Keratinocyte (primary cell): Measurements from ENCODE around the gene KRTAP25-1. TPM values are rescaled to one million over a fixed set of nuclear protein-coding genes. Genes with fewer than 3 reads are reported as not detected.

Experiments used
- DNase-seq: peaks from one replicate; pipeline ENCODE4 v3.0.0-alpha.2; 2011; ENCODE audit warnings: low read depth, missing footprints, low spot score
- FAIRE-seq: peaks from 2 replicates; lab custom pipeline; 2011; peaks lifted over from hg19 to GRCh38; lab: Jason Lieb, UNC
- H2AFZ ChIP-seq: 2 replicates; pipeline ENCODE4 v1.6.0; 2012; ENCODE audit warnings: low read length, control low read depth, inconsistent platforms; ENCODE audit not compliant: control insufficient read depth
- H3K27ac ChIP-seq: 2 replicates; pipeline ENCODE4 v1.5.1; 2011; ENCODE audit warnings: low read length; ENCODE audit not compliant: control insufficient read depth, insufficient read depth
- H3K27me3 ChIP-seq: 3 replicates; pipeline ENCODE4 v1.6.0; 2011; ENCODE audit warnings: low read length; ENCODE audit not compliant: control insufficient read depth, insufficient read depth; ENCODE audit errors: extremely low read depth
- H3K36me3 ChIP-seq, 2 experiments: 2 replicates in 1 of 2; 3 replicates in 1 of 2; pipeline ENCODE4 v1.5.1; 2011; ENCODE audit warnings: low read length in 2 of 2, mild to moderate bottlenecking in 1 of 2; ENCODE audit not compliant: control insufficient read depth in 2 of 2, insufficient read depth in 2 of 2; ENCODE audit errors: extremely low read depth in 1 of 2
- H3K4me1 ChIP-seq: 3 replicates; pipeline ENCODE4 v1.5.1; 2011; ENCODE audit warnings: low read length; ENCODE audit not compliant: control insufficient read depth, insufficient read depth; ENCODE audit errors: extremely low read depth
- H3K4me2 ChIP-seq: 3 replicates; pipeline ENCODE4 v1.6.0; 2011; ENCODE audit warnings: low read depth, low read length; ENCODE audit not compliant: control insufficient read depth, insufficient read depth; ENCODE audit errors: extremely low read depth
- H3K4me3 ChIP-seq, 3 experiments: fragments of 200-600 bp in 1 of 3; sonication (generic) in 1 of 3; 2 replicates in 2 of 3; 3 replicates in 1 of 3; pipeline ENCODE4 v1.5.1; 2011 to 2016; ENCODE audit warnings: low read length in 3 of 3, mild to moderate bottlenecking in 3 of 3, control low read depth in 2 of 3, inconsistent platforms in 1 of 3, low read depth in 1 of 3, mixed read lengths in 1 of 3, mixed run types in 1 of 3, moderate library complexity in 1 of 3; ENCODE audit not compliant: control insufficient read depth in 2 of 3, insufficient read depth in 2 of 3; ENCODE audit errors: extremely low read depth in 1 of 3
- H3K79me2 ChIP-seq: 2 replicates; pipeline ENCODE4 v1.6.0; 2012; ENCODE audit warnings: low read length; ENCODE audit not compliant: control insufficient read depth, insufficient read depth
- H3K9ac ChIP-seq: 3 replicates; pipeline ENCODE4 v1.6.0; 2011; ENCODE audit warnings: low read length; ENCODE audit not compliant: control insufficient read depth, insufficient read depth; ENCODE audit errors: extremely low read depth
- H3K9me1 ChIP-seq: 3 replicates; pipeline ENCODE4 v1.6.0; 2011; ENCODE audit warnings: low read length; ENCODE audit not compliant: control insufficient read depth, insufficient read depth; ENCODE audit errors: extremely low read depth
- H3K9me3 ChIP-seq: 2 replicates; pipeline ENCODE4 v1.5.1; 2012; ENCODE audit warnings: low read depth, low read length; ENCODE audit not compliant: control insufficient read depth
- H4K20me1 ChIP-seq: 3 replicates; pipeline ENCODE4 v1.6.0; 2011; ENCODE audit warnings: low read length; ENCODE audit not compliant: control insufficient read depth, insufficient read depth; ENCODE audit errors: extremely low read depth
- EZH2 ChIP-seq: IDR thresholded peaks from one replicate; pipeline ENCODE4 v1.6.1; 2012; ENCODE audit warnings: inconsistent platforms, mild to moderate bottlenecking, low read length, moderate library complexity
- dilution Hi-C: fragments of 300-500 bp; cut with MboI; formaldehyde crosslinking; loops from one replicate; pipeline ENCODE4 v1.7.0; 2020; ENCODE audit warnings: low sequenced_read_pairs; ENCODE audit not compliant: extremely low pct_ligation_motif_present
- polyA plus RNA-seq, 5 experiments: library from polyadenylated mRNA; depleted of rRNA in 3 of 5; stranded (reverse) in 3 of 5; stranded (forward) in 1 of 5; unstranded in 1 of 5; fragments of >200 nt; gene quantifications; 1 replicate in 1 of 5; 2 replicates in 3 of 5; 3 replicates in 1 of 5; pipeline versions ENCODE4 v1.2.1 to v1.2.3, GENCODE V29; 2011 to 2012; ENCODE audit warnings: missing spikeins in 2 of 5, low read depth in 1 of 5, low replicate concordance in 1 of 5
- TF ChIP-seq, protein P1 (sequence below), 3 experiments: IDR thresholded peaks in 1 of 3; conservative IDR thresholded peaks in 1 of 3; optimal IDR thresholded peaks in 1 of 3; 2 replicates in 2 of 3; 3 replicates in 1 of 3; pipeline versions ENCODE3 to v1.5.1; 2011; ENCODE audit warnings: low read length in 3 of 3, mild to moderate bottlenecking in 3 of 3, moderate library complexity in 2 of 3, control low read depth in 1 of 3, inconsistent platforms in 1 of 3; ENCODE audit not compliant: insufficient read depth in 2 of 3; ENCODE audit errors: extremely low read depth in 1 of 3

KRTAP25-1 gene
- polyA plus RNA-seq, 1 donor (not counting 4 experiments of a cell fraction or from before 2014, with no cell fraction given): not detected

DNA sequence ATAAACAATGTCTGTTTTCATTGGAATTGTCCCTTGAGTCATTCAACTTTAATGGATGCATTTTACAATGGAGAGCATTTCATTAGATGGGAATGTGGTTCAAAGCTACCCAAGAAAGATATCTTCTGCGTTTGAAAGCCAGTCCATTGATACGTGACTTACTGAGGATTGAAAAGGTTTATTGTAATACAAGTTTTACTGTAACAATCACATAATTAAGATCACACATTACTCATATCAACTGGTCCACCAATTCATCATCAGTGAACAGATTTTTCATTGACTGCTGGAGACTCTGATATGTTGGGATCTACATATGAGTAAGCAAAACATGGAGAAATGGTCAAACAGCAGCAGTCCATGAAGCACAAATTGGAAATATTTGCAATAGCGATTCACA, 39.4 kb downstream of the KRTAP25-1 start:
- Histone ChIP-seq H3K36me3 (no peaks in the 10 kb centered on the region), H4K20me1 (no peaks in the 10 kb centered on the region), H3K9me3 (no peaks in the 10 kb centered on the region), H3K79me2 (no peaks in the 10 kb centered on the region), H3K9ac (no peak overlapping the region), H2AFZ (no peak overlapping the region), H3K9me1 (no peaks in the 10 kb centered on the region), H3K27me3 (no peaks in the 10 kb centered on the region), H3K4me1 (no peaks in the 10 kb centered on the region), H3K4me2 (no peak overlapping the region), H3K4me3 (no peak overlapping the region), H3K27ac (no peak overlapping the region)
- no peak for DNase-seq
- no peak for FAIRE-seq
- dilution Hi-C loops: no loop called here
- TF ChIP-seq EZH2: no peak
- TF ChIP-seq, protein P1, sequence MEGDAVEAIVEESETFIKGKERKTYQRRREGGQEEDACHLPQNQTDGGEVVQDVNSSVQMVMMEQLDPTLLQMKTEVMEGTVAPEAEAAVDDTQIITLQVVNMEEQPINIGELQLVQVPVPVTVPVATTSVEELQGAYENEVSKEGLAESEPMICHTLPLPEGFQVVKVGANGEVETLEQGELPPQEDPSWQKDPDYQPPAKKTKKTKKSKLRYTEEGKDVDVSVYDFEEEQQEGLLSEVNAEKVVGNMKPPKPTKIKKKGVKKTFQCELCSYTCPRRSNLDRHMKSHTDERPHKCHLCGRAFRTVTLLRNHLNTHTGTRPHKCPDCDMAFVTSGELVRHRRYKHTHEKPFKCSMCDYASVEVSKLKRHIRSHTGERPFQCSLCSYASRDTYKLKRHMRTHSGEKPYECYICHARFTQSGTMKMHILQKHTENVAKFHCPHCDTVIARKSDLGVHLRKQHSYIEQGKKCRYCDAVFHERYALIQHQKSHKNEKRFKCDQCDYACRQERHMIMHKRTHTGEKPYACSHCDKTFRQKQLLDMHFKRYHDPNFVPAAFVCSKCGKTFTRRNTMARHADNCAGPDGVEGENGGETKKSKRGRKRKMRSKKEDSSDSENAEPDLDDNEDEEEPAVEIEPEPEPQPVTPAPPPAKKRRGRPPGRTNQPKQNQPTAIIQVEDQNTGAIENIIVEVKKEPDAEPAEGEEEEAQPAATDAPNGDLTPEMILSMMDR (optimal IDR thresholded peaks at IDR 0.05 in 1 of 3, IDR thresholded peaks at IDR 0.05 in 1 of 3, conservative IDR thresholded peaks at IDR 0.05 in 1 of 3; ENCODE audit: extremely low read depth in 1 of 3, insufficient read depth in 2 of 3, low read length in 3 of 3): no peak

DNA sequence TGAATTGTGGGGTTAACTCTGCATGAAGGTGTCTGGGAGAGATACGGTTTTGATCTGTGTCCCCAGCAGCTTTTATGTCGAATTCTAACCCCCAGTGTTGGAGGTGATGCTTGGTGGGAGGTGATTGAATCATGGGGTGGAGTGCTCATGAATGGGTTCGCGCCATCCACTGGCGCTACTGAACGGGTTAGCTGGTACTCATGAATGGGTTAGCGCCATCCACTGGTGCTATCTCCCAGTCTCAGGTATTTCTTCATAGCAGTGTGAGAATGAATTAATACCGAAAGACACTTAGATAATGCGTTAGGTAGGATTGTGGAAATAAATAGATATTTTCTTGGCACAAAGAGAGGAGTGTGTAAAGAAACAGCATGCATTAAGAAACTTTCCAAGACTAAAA, 40.5 kb downstream of the KRTAP25-1 start:
- dilution Hi-C loops: no loop called here
- FAIRE-seq (no peak), DNase-seq (no peak)
- Histone ChIP-seq H3K4me2 (no peak overlapping the region), H3K36me3 (no peaks in the 10 kb centered on the region), H3K4me1 (no peaks in the 10 kb centered on the region), H3K27me3 (no peaks in the 10 kb centered on the region), H3K9ac (no peak overlapping the region), H3K4me3 (no peak overlapping the region), H3K9me3 (no peaks in the 10 kb centered on the region), H4K20me1 (no peaks in the 10 kb centered on the region), H3K79me2 (no peaks in the 10 kb centered on the region), H3K9me1 (no peaks in the 10 kb centered on the region), H3K27ac (no peak overlapping the region), H2AFZ (no peak overlapping the region)
- TF ChIP-seq EZH2: no peak
- TF ChIP-seq, protein P1 (optimal IDR thresholded peaks at IDR 0.05 in 1 of 3, IDR thresholded peaks at IDR 0.05 in 1 of 3, conservative IDR thresholded peaks at IDR 0.05 in 1 of 3; ENCODE audit: extremely low read depth in 1 of 3, insufficient read depth in 2 of 3, low read length in 3 of 3): no peak
